ENCODE data around the gene KRTAP10-6.
"Not testable (repeated sequence)": the region's sequence is repeated elsewhere in the genome, so short reads cannot be mapped to it uniquely, and the experiment has no call there.

Gene KRTAP10-6

GRCh38 chr21:44592446-44593311 lies at the start of gene KRTAP10-6:
TSS of gene KRTAP10-6 (minus strand) at chr21:44592505. CDS start at chr21:44592484, 21 bp downstream.
- DNase-seq, result no peak

- DNase-seq, result no peak
Measured at GRCh38 chr21:44640761-44641160, 48.5 kb upstream of the KRTAP10-6 start.

GRCh38 chr21:44639331-44639655 lies 47.0 kb upstream of the KRTAP10-6 start:
- no peak for DNase-seq

GRCh38 chr21:44638506-44639330 lies 46.4 kb upstream of the KRTAP10-6 start:
- not testable (repeated sequence) for DNase-seq

- DNase-seq, result not testable (repeated sequence)
Measured at GRCh38 chr21:44637851-44638348, 45.6 kb upstream of the KRTAP10-6 start.

GRCh38 chr21:44637018-44637850 lies 44.9 kb upstream of the KRTAP10-6 start, which contains the start of gene KRTAP10-10:
TSS of gene KRTAP10-10 (plus strand) at chr21:44637356. CDS start at chr21:44637418, 62 bp downstream.
- DNase-seq, result no peak

GRCh38 chr21:44636209-44637017 lies 44.1 kb upstream of the KRTAP10-6 start:
- no peak for DNase-seq

- no peak for DNase-seq
Measured at GRCh38 chr21:44632067-44632466, 39.8 kb upstream of the KRTAP10-6 start.

GRCh38 chr21:44630440-44630839 lies 38.1 kb upstream of the KRTAP10-6 start:
- no peak for DNase-seq

- no peak for DNase-seq
Measured at GRCh38 chr21:44628707-44629391, 36.5 kb upstream of the KRTAP10-6 start.

GRCh38 chr21:44627831-44628233 lies 35.5 kb upstream of the KRTAP10-6 start:
- not testable (repeated sequence) for DNase-seq

GRCh38 chr21:44627181-44627822 lies 35.0 kb upstream of the KRTAP10-6 start:
- not testable (repeated sequence) for DNase-seq

- no peak for DNase-seq
Measured at GRCh38 chr21:44626673-44627143, 34.4 kb upstream of the KRTAP10-6 start, which contains the start of gene KRTAP10-9. TSS of gene KRTAP10-9 (plus strand) at chr21:44627093. CDS start at chr21:44627172, 79 bp downstream.

- DNase-seq, result no peak
Measured at GRCh38 chr21:44626262-44626661, 34.0 kb upstream of the KRTAP10-6 start.

- DNase-seq, result no peak
Measured at GRCh38 chr21:44625756-44626155, 33.5 kb upstream of the KRTAP10-6 start.

- no peak for DNase-seq
Measured at GRCh38 chr21:44623575-44623974, 31.3 kb upstream of the KRTAP10-6 start.

- no peak for DNase-seq
Measured at GRCh38 chr21:44619886-44620285, 27.6 kb upstream of the KRTAP10-6 start.

GRCh38 chr21:44618909-44619308 lies 26.6 kb upstream of the KRTAP10-6 start:
- DNase-seq, result no peak

- no peak for DNase-seq
Measured at GRCh38 chr21:44618504-44618903, 26.2 kb upstream of the KRTAP10-6 start.

- no peak for DNase-seq
Measured at GRCh38 chr21:44617071-44617501, 24.8 kb upstream of the KRTAP10-6 start.
